ENCODE data around the gene RCBTB2.

RCBTB2 gene

GRCh38 chr13:48485432-48485831, 47.4 kb downstream of the RCBTB2 start:
- no peaks in the 10 kb centered on the region for H3K79me2 ChIP-seq (ENCODE audit: control insufficient read depth, low read length)
- no peaks in the 10 kb centered on the region for H3K9me3 ChIP-seq (ENCODE audit: control insufficient read depth, insufficient read depth, low read length)
- H3K9me2 ChIP-seq (replicated peaks; ENCODE audit: control insufficient read depth, low read length) = no peaks in the 10 kb centered on the region
- H3K4me1 ChIP-seq (ENCODE audit: control insufficient read depth, low read length) = peaks cover 24% of the 10 kb centered on the region
- no peaks in the 10 kb centered on the region for H3K27me3 ChIP-seq (ENCODE audit: control insufficient read depth, low read length)
- H3K4me2 ChIP-seq (ENCODE audit: low read length) = no peak overlapping the region
- no peaks in the 10 kb centered on the region for H4K20me1 ChIP-seq (ENCODE audit: control insufficient read depth, insufficient read depth, low read depth, low read length)
- H3F3A ChIP-seq (ENCODE audit: control insufficient read depth, insufficient read depth) = peaks cover 8% of the 10 kb centered on the region
- TF ChIP-seq EZH2phosphoT487 (IDR thresholded peaks at IDR 0.05; ENCODE audit: borderline replicate concordance, low read length) (no peak), CTCF (IDR thresholded peaks at IDR 0.05; ENCODE audit: low read depth, low read length, poor library complexity, severe bottlenecking) (no peak)
- H3K36me3 ChIP-seq (ENCODE audit: control insufficient read depth, low read length) = peaks cover 42% of the 10 kb centered on the region
- H3K27ac ChIP-seq (ENCODE audit: low read depth, low read length) = no peak overlapping the region
- no peak overlapping the region for H3K4me3 ChIP-seq (ENCODE audit: low read length)

GRCh38 chr13:48483575-48483974, 49.3 kb downstream of the RCBTB2 start:
- H3K4me2 ChIP-seq (ENCODE audit: low read length) = no peak overlapping the region
- TF ChIP-seq CTCF (IDR thresholded peaks at IDR 0.05; ENCODE audit: low read depth, low read length, poor library complexity, severe bottlenecking) (no peak), EZH2phosphoT487 (IDR thresholded peaks at IDR 0.05; ENCODE audit: borderline replicate concordance, low read length) (no peak)
- peaks cover 47% of the 10 kb centered on the region for H3K36me3 ChIP-seq (ENCODE audit: control insufficient read depth, low read length)

GRCh38 chr13:48478391-48478790, 54.5 kb downstream of the RCBTB2 start:
- H3K4me1 ChIP-seq (ENCODE audit: control insufficient read depth, low read length) = peaks cover 23% of the 10 kb centered on the region
- no peak overlapping the region for H3K27ac ChIP-seq (ENCODE audit: low read depth, low read length)
- no peaks in the 10 kb centered on the region for H3K79me2 ChIP-seq (ENCODE audit: control insufficient read depth, low read length)
- H4K20me1 ChIP-seq (ENCODE audit: control insufficient read depth, insufficient read depth, low read depth, low read length) = no peaks in the 10 kb centered on the region
- H3K27me3 ChIP-seq (ENCODE audit: control insufficient read depth, low read length) = no peaks in the 10 kb centered on the region
- no peaks in the 10 kb centered on the region for H3K9me3 ChIP-seq (ENCODE audit: control insufficient read depth, insufficient read depth, low read length)
- H3K4me2 ChIP-seq (ENCODE audit: low read length) = no peak overlapping the region
- no peak overlapping the region for H3K4me3 ChIP-seq (ENCODE audit: low read length)
- H3F3A ChIP-seq (ENCODE audit: control insufficient read depth, insufficient read depth) = no peaks in the 10 kb centered on the region; the same call in 1 of the 2 replicates
- H3K9me2 ChIP-seq (replicated peaks; ENCODE audit: control insufficient read depth, low read length) = no peaks in the 10 kb centered on the region
- no peak for TF ChIP-seq CTCF (IDR thresholded peaks at IDR 0.05; ENCODE audit: low read depth, low read length, poor library complexity, severe bottlenecking)
- TF ChIP-seq EZH2phosphoT487 (IDR thresholded peaks at IDR 0.05; ENCODE audit: borderline replicate concordance, low read length) = no peak
- H3K36me3 ChIP-seq (ENCODE audit: control insufficient read depth, low read length) = peaks cover 80% of the 10 kb centered on the region

More at GRCh38 chr13:48483575-48483974, 49.3 kb downstream of the RCBTB2 start:
- H3K4me1 ChIP-seq (ENCODE audit: control insufficient read depth, low read length) = peaks cover 6% of the 10 kb centered on the region
- no peaks in the 10 kb centered on the region for H3K9me2 ChIP-seq (replicated peaks; ENCODE audit: control insufficient read depth, low read length)
- H3K27ac ChIP-seq (ENCODE audit: low read depth, low read length) = no peak overlapping the region
- H4K20me1 ChIP-seq (ENCODE audit: control insufficient read depth, insufficient read depth, low read depth, low read length) = no peaks in the 10 kb centered on the region
- H3K4me3 ChIP-seq (ENCODE audit: low read length) = no peak overlapping the region
- H3F3A ChIP-seq (ENCODE audit: control insufficient read depth, insufficient read depth) = peaks cover under 1% of the 10 kb centered on the region
- H3K79me2 ChIP-seq (ENCODE audit: control insufficient read depth, low read length) = no peaks in the 10 kb centered on the region
- no peaks in the 10 kb centered on the region for H3K27me3 ChIP-seq (ENCODE audit: control insufficient read depth, low read length)
- no peaks in the 10 kb centered on the region for H3K9me3 ChIP-seq (ENCODE audit: control insufficient read depth, insufficient read depth, low read length)

Measured in DOHH2 (cell line).